HG03432 (cell line): ENCODE data around the gene NFKBIE.

Source experiments
- ATAC-seq: cut with Tn5 transposase; IDR thresholded peaks from one replicate; pipeline ENCODE4 v1.9.1; 2021; ENCODE audit warnings: mild to moderate bottlenecking, moderate library complexity; ENCODE audit not compliant: unreplicated experiment

NFKBIE gene

GRCh38 chr6:44258325-44258863 lies 7.0 kb downstream of the NFKBIE start:
- ATAC-seq = no peak

- ATAC-seq = peak; percentile 21
These were observed 7.5 kb downstream of the NFKBIE start for GRCh38 chr6:44257753-44258324.

GRCh38 chr6:44257025-44257752 lies 8.2 kb downstream of the NFKBIE start, which contains the start of gene SLC35B2:
Gene SLC35B2 (minus strand): TSS chr6:44257528. CDS start chr6:44257410, 118 bp downstream.
- ATAC-seq = peak; percentile 59

GRCh38 chr6:44256775-44257024 lies 8.7 kb downstream of the NFKBIE start:
- no peak for ATAC-seq

- ATAC-seq = no peak
These were observed 9.2 kb downstream of the NFKBIE start for GRCh38 chr6:44255871-44256774.

GRCh38 chr6:44255105-44255808 lies 10.1 kb downstream of the NFKBIE start:
- no peak for ATAC-seq

- no peak for ATAC-seq
These were observed 10.9 kb downstream of the NFKBIE start for GRCh38 chr6:44254191-44255104.

GRCh38 chr6:44253307-44254101 lies 11.8 kb downstream of the NFKBIE start:
- no peak for ATAC-seq

GRCh38 chr6:44251576-44252524 lies 13.5 kb downstream of the NFKBIE start:
- ATAC-seq = no peak

- no peak for ATAC-seq
These were observed 14.6 kb downstream of the NFKBIE start for GRCh38 chr6:44250718-44251123.

- ATAC-seq = no peak
These were observed 15.2 kb downstream of the NFKBIE start for GRCh38 chr6:44250067-44250717.

- ATAC-seq = no peak
These were observed 16.1 kb downstream of the NFKBIE start for GRCh38 chr6:44249082-44249748.

- no peak for ATAC-seq
These were observed 16.8 kb downstream of the NFKBIE start for GRCh38 chr6:44248579-44248978.

- ATAC-seq = peak; percentile 31
These were observed 17.7 kb downstream of the NFKBIE start for GRCh38 chr6:44247338-44248302.

GRCh38 chr6:44246663-44247337 lies 18.6 kb downstream of the NFKBIE start, which contains the start of gene HSP90AB1:
Gene HSP90AB1 (plus strand): TSS chr6:44247101. CDS start chr6:44248630, 1,529 bp downstream.
- ATAC-seq = peak; percentile 64
